B cell (primary cell): ENCODE data around the gene RASSF8. TPM values are rescaled to one million over a fixed set of nuclear protein-coding genes. Genes with fewer than 3 reads are reported as not detected.

Experiments used
- ATAC-seq: fragments of 200-7000 bp; cut with Tn5 transposase; one replicate; pipeline ENCODE4 v1.10.0; 2021; ENCODE audit warnings: low read depth, mild to moderate bottlenecking, moderate number of reproducible peaks, moderate library complexity
- CTCF ChIA-PET: fragments of 350-600 bp; sonication (Branson Sonifier 250); formaldehyde crosslinking; loops from one replicate; lab custom pipeline; 2021; ENCODE audit warnings: antibody characterized with exemption, inconsistent platforms; lab: Charles Lee
- POLR2A ChIA-PET: fragments of 350-600 bp; sonication (Branson Sonifier 250); formaldehyde crosslinking; loops from one replicate; lab custom pipeline; 2021; ENCODE audit warnings: antibody characterized with exemption; lab: Charles Lee
- DNase-seq: peaks from one replicate; pipeline ENCODE4 v3.0.0; 2013
- H2AFZ ChIP-seq: 2 replicates; pipeline ENCODE4 v1.6.1; 2012; ENCODE audit warnings: mild to moderate bottlenecking, low read depth, low read length; ENCODE audit not compliant: insufficient read depth, poor library complexity, severe bottlenecking
- H3K27ac ChIP-seq, 2 donors: 1 replicate in 1 of 2; 2 replicates in 1 of 2; pipeline ENCODE4 v1.5.1; 2012 to 2013; ENCODE audit warnings: low read length in 2 of 2, mild to moderate bottlenecking in 2 of 2, moderate library complexity in 1 of 2
- H3K27me3 ChIP-seq, 4 experiments: fragments of 200-600 bp in 1 of 4; sonication (generic) in 1 of 4; replicated peaks in 1 of 4; 1 replicate in 2 of 4; 2 replicates in 2 of 4; pipeline versions ENCODE4 v1.6.1 to v1.7.0; 2013 to 2016; ENCODE audit warnings: low read length in 3 of 4, mild to moderate bottlenecking in 2 of 4, mixed read lengths in 1 of 4, moderate library complexity in 1 of 4; ENCODE audit not compliant: insufficient read depth in 4 of 4, control insufficient read depth in 3 of 4; ENCODE audit errors: control extremely low read depth in 1 of 4
- H3K36me3 ChIP-seq, 2 experiments: replicated peaks in 1 of 2; 1 replicate in 1 of 2; 2 replicates in 1 of 2; pipeline versions ENCODE4 v1.6.1 to v1.7.1; 2013; ENCODE audit warnings: low read length in 1 of 2; ENCODE audit not compliant: insufficient read depth in 2 of 2, control insufficient read depth in 1 of 2; ENCODE audit errors: control extremely low read depth in 1 of 2, extremely low read depth in 1 of 2
- H3K4me1 ChIP-seq, 2 donors: fragments of 200-600 bp in 1 of 2; sonication (generic) in 1 of 2; 1 replicate in 1 of 2; 2 replicates in 1 of 2; pipeline versions ENCODE4 v1.5.1 to v1.6.1; 2013 to 2017; ENCODE audit warnings: low read length in 2 of 2; ENCODE audit not compliant: control insufficient read depth in 2 of 2, insufficient read depth in 2 of 2
- H3K4me2 ChIP-seq: replicated peaks from 2 replicates; pipeline ENCODE3; 2012; ENCODE audit warnings: mild to moderate bottlenecking, low read depth, low read length; ENCODE audit not compliant: poor library complexity, severe bottlenecking
- H3K4me3 ChIP-seq, 5 experiments: fragments of 200-600 bp in 1 of 5; sonication (generic) in 1 of 5; 1 replicate in 3 of 5; 2 replicates in 2 of 5; pipeline versions ENCODE4 v1.5.1 to v1.7.0; 2011 to 2016; ENCODE audit warnings: low read length in 4 of 5, mild to moderate bottlenecking in 4 of 5, low read depth in 2 of 5, control low read depth in 1 of 5, moderate library complexity in 1 of 5; ENCODE audit not compliant: insufficient read depth in 1 of 5; ENCODE audit errors: control extremely low read depth in 1 of 5, extremely low read depth in 1 of 5
- H3K79me2 ChIP-seq: fragments of 200-600 bp; sonication (generic); one replicate; pipeline ENCODE4 v1.6.0; 2016; ENCODE audit warnings: low read length; ENCODE audit not compliant: control insufficient read depth, insufficient read depth
- H3K9ac ChIP-seq: fragments of 200-600 bp; sonication (generic); 2 replicates; pipeline ENCODE4 v1.6.1; 2017; ENCODE audit warnings: mild to moderate bottlenecking, low read length, moderate library complexity
- H3K9me3 ChIP-seq, 3 donors: one replicate each; pipeline versions ENCODE4 v1.6.1 to v1.7.1; 2013; ENCODE audit warnings: low read length in 2 of 3; ENCODE audit not compliant: control insufficient read depth in 2 of 3, insufficient read depth in 1 of 3; ENCODE audit errors: control extremely low read depth in 1 of 3
- H4K20me1 ChIP-seq: 2 replicates; pipeline ENCODE4 v1.6.0; 2012; ENCODE audit warnings: mild to moderate bottlenecking, low read length; ENCODE audit not compliant: insufficient read depth, control insufficient read depth, poor library complexity, severe bottlenecking
- H3K27ac Mint-ChIP-seq: one replicate; pipeline ENCODE4 v1.8.0; 2021; ENCODE audit warnings: mixed read lengths
- H3K27me3 Mint-ChIP-seq: one replicate; pipeline ENCODE4 v1.8.0; 2021; ENCODE audit warnings: mixed read lengths
- H3K4me1 Mint-ChIP-seq: one replicate; pipeline ENCODE4 v1.8.0; 2021; ENCODE audit warnings: mixed read lengths
- H3K4me3 Mint-ChIP-seq: one replicate; pipeline ENCODE4 v1.8.0; 2021; ENCODE audit warnings: mixed read lengths
- H3K9me3 Mint-ChIP-seq: one replicate; pipeline ENCODE4 v1.8.0; 2022; ENCODE audit warnings: mixed read lengths; ENCODE audit not compliant: insufficient read depth
- CTCF ChIP-seq: fragments of 200-600 bp; IDR thresholded peaks from one replicate; pipeline ENCODE4 v1.8.0; 2022; ENCODE audit warnings: antibody characterized with exemption, mild to moderate bottlenecking
- EZH2 ChIP-seq: IDR thresholded peaks from 2 replicates; pipeline ENCODE4 v1.6.1; 2012; ENCODE audit warnings: borderline replicate concordance, low read depth, mild to moderate bottlenecking, moderate library complexity, low read length; ENCODE audit not compliant: insufficient read depth, poor library complexity, severe bottlenecking
- WGBS: methylation state at CpG from one replicate; pipeline ENCODE4 v1.1.5; 2013; ENCODE audit warnings: missing lambda C conversion rate; ENCODE audit not compliant: insufficient coverage; 5-methylcytosine and 5-hydroxymethylcytosine counted together
- intact Hi-C: fragments of 100-400 bp; cut with micrococcal nuclease; formaldehyde crosslinking; loops from one replicate; pipeline ENCODE4 v1.10.0; 2022
- polyA plus RNA-seq: library from polyadenylated mRNA; depleted of rRNA; stranded (reverse); fragments of >200 nt; gene quantifications from 2 replicates; pipeline ENCODE4 v1.2.3, GENCODE V29; 2012
- total RNA-seq, 2 donors: library from RNA; stranded (reverse); fragments of 120-200 nt in 1 of 2; gene quantifications; 1 replicate in 1 of 2; 2 replicates in 1 of 2; pipeline versions ENCODE4 v1.2.3 to v1.2.4, GENCODE V29; 2013 to 2022

RASSF8 gene
- total and polyA plus RNA-seq, 2 donors (not counting 1 experiment from before 2014, with no cell fraction given) = 0.01 to 0.49 TPM

DNA sequence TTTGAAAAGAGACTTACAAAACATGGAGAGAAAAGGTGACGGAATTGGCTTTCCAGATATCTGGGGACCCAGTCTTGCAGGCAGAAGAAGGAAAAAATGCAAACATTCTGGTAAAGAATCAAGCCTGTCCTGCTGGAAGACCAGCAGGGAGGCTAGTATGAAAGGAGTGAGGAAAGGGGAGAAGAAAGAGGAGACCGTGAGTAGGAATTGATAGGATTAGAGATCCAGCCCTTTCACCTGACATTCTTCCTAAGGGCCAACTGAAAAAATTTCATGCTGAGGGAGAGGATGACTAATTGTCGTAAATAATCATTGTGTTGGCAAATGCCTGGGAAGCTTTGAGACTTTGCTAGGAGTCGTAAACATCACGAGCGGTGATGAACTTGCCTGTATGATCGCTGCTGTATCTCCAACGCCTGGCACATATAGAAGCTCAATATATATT, 154.2 kb downstream of the RASSF8 start:
- Mint-ChIP-seq H3K4me1 (peaks cover 40% of the 10 kb centered on the region), H3K9me3 (no peaks in the 10 kb centered on the region), H3K27me3 (no peaks in the 10 kb centered on the region), H3K4me3 (peak overlapping the region; percentile 87), H3K27ac (no peak overlapping the region)
- 100% methylated on average over 2 of the region's 8 CpGs for WGBS
- intact Hi-C loops = loop anchor here (2.0 to 10.0 kb wide), 2 partner anchors 16 to 1058 kb away; a partner anchor contains a TSS
- H4K20me1 ChIP-seq = no peaks in the 10 kb centered on the region
- TF ChIP-seq CTCF = no peak
- TF ChIP-seq EZH2 = no peak
- H3K4me1 ChIP-seq = peaks cover 25 to 37% of the 10 kb centered on the region in 2 donors
- H3K4me3 ChIP-seq = no peak overlapping the region
- no peaks in the 10 kb centered on the region for H3K27me3 ChIP-seq
- H3K36me3 ChIP-seq = no peaks in the 10 kb centered on the region
- H3K4me2 ChIP-seq = no peak overlapping the region
- ChIA-PET CTCF (interaction anchor here (0.8 kb wide), 1 partner anchor 9 kb away, joined by 5 read pairs; no protein-coding TSS in a partner anchor), POLR2A (no interaction called here)
- H3K27ac ChIP-seq = no peak overlapping the region
- ATAC-seq = no peak
- H3K79me2 ChIP-seq = no peaks in the 10 kb centered on the region
- no peaks in the 10 kb centered on the region for H3K9me3 ChIP-seq
- H2AFZ ChIP-seq = no peak overlapping the region
- no peak overlapping the region for H3K9ac ChIP-seq
- no peak for DNase-seq

DNA sequence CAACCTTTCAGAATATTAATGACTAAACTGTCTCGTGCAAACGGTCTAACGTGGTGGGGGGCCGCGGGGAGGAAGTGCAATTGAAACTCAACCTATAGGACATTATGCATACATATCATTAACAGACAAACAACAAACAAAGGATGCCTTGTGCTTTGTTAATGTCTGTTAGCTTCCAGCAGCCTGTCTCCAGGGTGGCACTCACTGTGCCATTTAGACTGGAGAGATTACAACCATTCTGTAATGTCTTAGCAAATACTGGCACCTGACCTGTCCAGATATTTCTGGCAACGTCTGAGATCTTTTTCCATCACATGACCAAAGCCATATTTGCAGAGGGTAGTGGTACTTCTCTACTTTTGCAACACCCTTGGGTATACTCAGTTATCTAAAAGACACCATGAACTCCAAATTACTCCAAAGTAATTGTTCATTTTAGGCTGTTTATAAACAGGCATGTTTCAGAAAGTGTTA, 154.7 kb downstream of the RASSF8 start:
- Histone ChIP-seq H2AFZ (no peak overlapping the region), H3K79me2 (no peaks in the 10 kb centered on the region), H4K20me1 (no peaks in the 10 kb centered on the region), H3K27ac (peak overlapping the region in 1 of 2 donors; percentile 95), H3K36me3 (no peaks in the 10 kb centered on the region), H3K4me2 (peak overlapping the region; percentile 83), H3K4me3 (peak overlapping the region in 2 of 5 experiments; percentile 68 to 72), H3K9me3 (no peaks in the 10 kb centered on the region), H3K4me1 (peaks cover 30 to 40% of the 10 kb centered on the region in 2 donors), H3K9ac (peak overlapping the region; percentile 74), H3K27me3 (no peaks in the 10 kb centered on the region)
- Mint-ChIP-seq H3K27ac (peak overlapping the region; percentile 37), H3K4me3 (peak overlapping the region; percentile 87), H3K4me1 (peaks cover 44% of the 10 kb centered on the region), H3K27me3 (no peaks in the 10 kb centered on the region), H3K9me3 (no peaks in the 10 kb centered on the region)
- peak; percentile 25 for DNase-seq
- intact Hi-C loops = loop anchor here (2.0 to 10.0 kb wide), 2 partner anchors 16 to 1058 kb away; a partner anchor contains a TSS
- WGBS = 38% methylated on average over 3 of the region's 6 CpGs
- TF ChIP-seq EZH2 (no peak), CTCF (no peak)
- ChIA-PET POLR2A (interaction anchor here (2.3 kb wide), 1 partner anchor 10 kb away, joined by 11 read pairs; no protein-coding TSS in a partner anchor), CTCF (interaction anchor here (0.8 kb wide), 1 partner anchor 8 kb away, joined by 5 read pairs; no protein-coding TSS in a partner anchor)
- ATAC-seq = no peak
